A549 (cell line): ENCODE data around the gene ACSL3. TPM values are rescaled to one million over a fixed set of nuclear protein-coding genes. Genes with fewer than 3 reads are reported as not detected.

Experiments
- ATAC-seq, 2 experiments: fragments of 200-7000 bp in 1 of 2; fragments of >200 bp in 1 of 2; cut with Nextera tagmentation in 1 of 2; cut with Tn5 transposase in 1 of 2; 3 replicates each; pipeline versions ENCODE4 v1.8.0 to v1.9.1; 2018 to 2020; ENCODE audit warnings: mild to moderate bottlenecking in 1 of 2, moderate library complexity in 1 of 2
- CTCF ChIA-PET: fragments of 300-600 bp; sonication (Branson Sonifier 250); formaldehyde crosslinking; extraction: SDS; loops from one replicate; lab custom pipeline; 2021; ENCODE audit warnings: antibody characterized with exemption, inconsistent platforms; lab: Yijun Ruan, JAX
- POLR2A ChIA-PET: fragments of 350-600 bp; formaldehyde crosslinking; extraction: SDS; loops from one replicate; lab custom pipeline; 2021; ENCODE audit warnings: antibody characterized with exemption, inconsistent platforms; lab: Yijun Ruan, JAX
- DNase-seq, 2 experiments: peaks; one replicate each; pipeline versions ENCODE4 v3.0.0 to v3.0.0-alpha.2; 2011 to 2016; ENCODE audit warnings: low read depth in 1 of 2, low spot score in 1 of 2
- FAIRE-seq: peaks from 2 replicates; lab custom pipeline; 2011; peaks lifted over from hg19 to GRCh38; lab: Jason Lieb, UNC
- H3K27ac ChIP-seq, 2 experiments: fragments of >200 bp; sonication (Bioruptor Twin); formaldehyde crosslinking; 3 replicates each; pipeline ENCODE4 v1.5.1; 2016 to 2017
- H3K4me1 ChIP-seq: fragments of >200 bp; sonication (Bioruptor Twin); formaldehyde crosslinking; 3 replicates; pipeline ENCODE4 v1.6.1; 2016
- H3K4me2 ChIP-seq: fragments of >200 bp; sonication (Bioruptor Twin); formaldehyde crosslinking; 3 replicates; pipeline ENCODE4 v1.6.1; 2016
- H3K4me3 ChIP-seq: fragments of >200 bp; sonication (Bioruptor Twin); formaldehyde crosslinking; 3 replicates; pipeline ENCODE4 v1.5.1; 2016
- H3K9me3 ChIP-seq: fragments of >200 bp; sonication (Bioruptor Twin); formaldehyde crosslinking; 3 replicates; pipeline ENCODE4 v1.6.1; 2016
- BCL3 ChIP-seq: fragments of >200 bp; sonication (Bioruptor Twin); formaldehyde crosslinking; IDR thresholded peaks from 3 replicates; pipeline ENCODE4 v1.6.1; 2016
- CBX8 ChIP-seq: fragments of 200-600 bp; sonication (generic); IDR thresholded peaks from 2 replicates; pipeline ENCODE4 v1.6.1; 2016
- CHD2 ChIP-seq: fragments of 150-350 bp; IDR thresholded peaks from 2 replicates; pipeline ENCODE4 v1.6.1; 2014; ENCODE audit warnings: low read length; ENCODE audit not compliant: partially characterized antibody
- FOSB ChIP-seq: fragments of 250-450 bp; sonication (Bioruptor Pico); IDR thresholded peaks from 2 replicates; pipeline ENCODE4 v1.5.0; 2020; ENCODE audit warnings: mild to moderate bottlenecking, moderate library complexity
- FOXS1 ChIP-seq: fragments of 250-450 bp; sonication (Bioruptor Pico); IDR thresholded peaks from 2 replicates; pipeline ENCODE4 v1.5.0; 2020; ENCODE audit warnings: mild to moderate bottlenecking, moderate library complexity
- GATA3 ChIP-seq: IDR thresholded peaks from 2 replicates; pipeline ENCODE4 v1.6.1; 2012; ENCODE audit warnings: borderline replicate concordance
- HDAC2 ChIP-seq: fragments of 200-600 bp; sonication (generic); IDR thresholded peaks from 2 replicates; pipeline ENCODE4 v1.6.1; 2016
- HOXA7 ChIP-seq: fragments of 250-450 bp; sonication (Bioruptor Pico); IDR thresholded peaks from 2 replicates; pipeline ENCODE4 v1.5.0; 2020; ENCODE audit warnings: mild to moderate bottlenecking, moderate library complexity
- JUN ChIP-seq, 2 experiments: fragments of >200 bp; sonication (Bioruptor Twin); formaldehyde crosslinking; IDR thresholded peaks; 2 replicates in 1 of 2; 3 replicates in 1 of 2; pipeline ENCODE4 v1.6.1; 2016 to 2017
- JUNB ChIP-seq: fragments of >200 bp; sonication (Bioruptor Twin); formaldehyde crosslinking; IDR thresholded peaks from 2 replicates; pipeline ENCODE4 v1.6.1; 2016
- KDM1A ChIP-seq: fragments of 200-600 bp; sonication (generic); IDR thresholded peaks from 2 replicates; pipeline ENCODE4 v1.6.1; 2016; ENCODE audit warnings: low read depth, mild to moderate bottlenecking
- KDM5A ChIP-seq: fragments of 200-600 bp; sonication (generic); IDR thresholded peaks from 2 replicates; pipeline ENCODE4 v1.6.1; 2016; ENCODE audit warnings: antibody characterized with exemption, mild to moderate bottlenecking
- MAX ChIP-seq: IDR thresholded peaks from 2 replicates; pipeline ENCODE4 v1.6.1; 2012
- MYC ChIP-seq: IDR thresholded peaks from 2 replicates; pipeline ENCODE4 v1.6.1; 2012; ENCODE audit warnings: mild to moderate bottlenecking, inconsistent platforms, low read length, improper control_type of control experiment, borderline replicate concordance
- NFE2L2 ChIP-seq: fragments of 150-350 bp; conservative IDR thresholded peaks from 2 replicates; pipeline ENCODE4 v1.6.1; 2014; ENCODE audit warnings: low read length
- NPAS2 ChIP-seq: fragments of 250-450 bp; sonication (Bioruptor Pico); IDR thresholded peaks from 2 replicates; pipeline ENCODE4 v1.8.0; 2022; ENCODE audit warnings: mild to moderate bottlenecking, moderate library complexity, borderline replicate concordance
- NR3C1 ChIP-seq: fragments of >200 bp; sonication (Bioruptor Twin); formaldehyde crosslinking; IDR thresholded peaks from 3 replicates; pipeline ENCODE4 v1.6.1; 2017
- PHF8 ChIP-seq: fragments of 200-600 bp; sonication (generic); IDR thresholded peaks from 2 replicates; pipeline ENCODE4 v1.6.1; 2016; ENCODE audit warnings: low read depth, mild to moderate bottlenecking, antibody characterized with exemption, moderate library complexity, borderline replicate concordance
- RARB ChIP-seq: fragments of 250-450 bp; sonication (Bioruptor Pico); IDR thresholded peaks from 2 replicates; pipeline ENCODE4 v1.8.0; 2021; ENCODE audit warnings: mild to moderate bottlenecking, moderate library complexity
- RCOR1 ChIP-seq: fragments of 150-350 bp; IDR thresholded peaks from 2 replicates; pipeline ENCODE4 v1.6.1; 2014; ENCODE audit warnings: antibody characterized with exemption, low read length, low read depth
- RFX5 ChIP-seq: fragments of 450-650 bp; IDR thresholded peaks from 2 replicates; pipeline ENCODE4 v1.7.1; 2014; ENCODE audit warnings: antibody characterized with exemption, mild to moderate bottlenecking, moderate library complexity
- SMC3 ChIP-seq: fragments of >200 bp; sonication (Bioruptor Twin); formaldehyde crosslinking; IDR thresholded peaks from 3 replicates; pipeline ENCODE4 v1.6.1; 2018; ENCODE audit warnings: inconsistent platforms
- TFCP2L1 ChIP-seq: fragments of 250-450 bp; sonication (Bioruptor Pico); IDR thresholded peaks from 2 replicates; pipeline ENCODE4 v1.5.0; 2021; ENCODE audit warnings: mild to moderate bottlenecking
- TP53 ChIP-seq: fragments of 250-450 bp; sonication (Bioruptor Pico); IDR thresholded peaks from 2 replicates; pipeline ENCODE4 v1.5.0; 2021; ENCODE audit warnings: mild to moderate bottlenecking, moderate library complexity
- ZFP36 ChIP-seq: fragments of 450-650 bp; IDR thresholded peaks from 2 replicates; pipeline ENCODE4 v1.6.1; 2014; ENCODE audit warnings: borderline replicate concordance; ENCODE audit not compliant: partially characterized antibody
- ZNF302 ChIP-seq: fragments of 250-450 bp; sonication (Bioruptor Pico); IDR thresholded peaks from 2 replicates; pipeline ENCODE4 v1.9.0; 2021; ENCODE audit warnings: inconsistent platforms, mild to moderate bottlenecking, moderate library complexity
- ZSCAN20 ChIP-seq: fragments of 250-450 bp; sonication (Bioruptor Pico); IDR thresholded peaks from 2 replicates; pipeline ENCODE4 v1.8.0; 2022; ENCODE audit warnings: mild to moderate bottlenecking, moderate library complexity
- WGBS: methylation state at CpG from one replicate; pipeline ENCODE4 v1.1.6; 2017; ENCODE audit errors: missing lambda C conversion rate; 5-methylcytosine and 5-hydroxymethylcytosine counted together
- polyA plus RNA-seq, 4 experiments: library from polyadenylated mRNA; depleted of rRNA in 3 of 4; stranded (reverse); fragments of >200 nt; fragmentation: RNase III in 1 of 4; extraction: RNeasy Plus Mini Kit Qiagen cat#74134 plus additional on column Dnase treatment in 1 of 4; gene quantifications; 2 replicates in 3 of 4; 3 replicates in 1 of 4; pipeline ENCODE4 v1.2.3, GENCODE V29; 2011 to 2017
- TF ChIP-seq, protein P1 (sequence below): fragments of 150-350 bp; IDR thresholded peaks from 2 replicates; pipeline ENCODE4 v1.6.1; 2014; ENCODE audit warnings: low read depth, mild to moderate bottlenecking, low read length
- TF ChIP-seq, protein P2 (sequence below): fragments of 450-650 bp; IDR thresholded peaks from 2 replicates; pipeline ENCODE4 v1.6.1; 2014; ENCODE audit warnings: antibody characterized with exemption

Gene ACSL3
- polyA plus RNA-seq, 2 of the 4 experiments (the other 2 are of a cell fraction) = 142 to 160 TPM

GRCh38 chr2:222882484-222882928 lies 21.7 kb downstream of the ACSL3 start:
- no peak overlapping the region for H3K27ac ChIP-seq
- no peak overlapping the region for H3K4me3 ChIP-seq
- POLR2A ChIA-PET = no interaction called here
- DNase-seq (no peak), FAIRE-seq (no peak), ATAC-seq (no peak)
- H3K9me3 ChIP-seq = no peaks in the 10 kb centered on the region
- CTCF ChIA-PET = interaction anchor here (0.7 to 1.1 kb wide), 3 partner anchors 21 to 845 kb away, joined by 3 to 5 read pairs (median 3); no protein-coding TSS in a partner anchor
- peaks cover 66% of the 10 kb centered on the region for H3K4me1 ChIP-seq
- TF ChIP-seq NPAS2 (no peak), HOXA7 (CRISPR knock-in tag) (no peak), MAX (no peak), RARB (CRISPR knock-in tag) (no peak), ZFP36 (no peak), ZSCAN20 (CRISPR knock-in tag) (no peak), CHD2 (no peak)
- WGBS = 93% methylated on average over 6 of the region's 6 CpGs
- no peak overlapping the region for H3K4me2 ChIP-seq

DNA sequence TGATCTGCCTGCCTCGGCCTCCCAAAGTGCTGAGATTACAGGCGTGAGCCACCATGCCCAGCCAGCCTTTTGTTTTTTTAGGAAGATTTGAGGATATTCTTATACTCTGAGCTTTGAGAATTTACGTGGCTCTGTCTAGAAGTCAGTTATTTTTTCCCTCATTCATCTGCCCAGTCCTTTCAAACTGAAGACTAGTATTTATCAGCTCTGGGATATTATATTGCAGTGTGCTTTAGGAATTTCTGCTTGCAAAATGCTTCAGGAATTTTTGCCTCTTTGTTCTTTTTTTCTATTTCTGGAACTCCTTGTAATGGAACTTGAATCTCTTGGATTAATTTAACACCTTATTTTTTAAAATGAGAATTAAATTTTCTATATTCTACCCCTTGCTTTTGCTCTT lies 22.6 kb downstream of the ACSL3 start:
- TF ChIP-seq JUNB (no peak), ZFP36 (no peak), NFE2L2 (no peak), MYC (no peak), TP53 (CRISPR knock-in tag) (no peak), HDAC2 (no peak), FOXS1 (no peak), ZNF302 (CRISPR knock-in tag) (no peak), NR3C1 (no peak), FOSB (CRISPR knock-in tag) (no peak), SMC3 (no peak), RFX5 (no peak), JUN (IDR thresholded peaks at IDR 0.05) (no peak), CBX8 (no peak), KDM5A (no peak)
- CTCF ChIA-PET = interaction anchor here (0.8 to 1.4 kb wide), 3 partner anchors 16 to 193 kb away, joined by 3 to 7 read pairs (median 3); no protein-coding TSS in a partner anchor
- peaks cover 57% of the 10 kb centered on the region for H3K4me1 ChIP-seq
- DNase-seq = no peak
- FAIRE-seq = no peak
- POLR2A ChIA-PET = no interaction called here
- ATAC-seq = no peak
- no peak overlapping the region for H3K4me3 ChIP-seq
- 93% methylated on average over 3 of the region's 3 CpGs for WGBS
- no peaks in the 10 kb centered on the region for H3K9me3 ChIP-seq
- peak overlapping the region; percentile 50 for H3K4me2 ChIP-seq
- no peak overlapping the region for H3K27ac ChIP-seq

GRCh38 chr2:222884114-222884771 lies 23.4 kb downstream of the ACSL3 start:
- Histone ChIP-seq H3K9me3 (no peaks in the 10 kb centered on the region), H3K4me2 (peak overlapping the region; percentile 50), H3K4me3 (no peak overlapping the region), H3K4me1 (peaks cover 52% of the 10 kb centered on the region), H3K27ac (peak overlapping the region in 1 of 2 experiments; percentile 3; a peak in 1 of 6 replicates)
- no peak for FAIRE-seq
- ChIA-PET CTCF (interaction anchor here (0.8 to 1.5 kb wide), 3 partner anchors 15 to 193 kb away, joined by 3 to 7 read pairs (median 4); no protein-coding TSS in a partner anchor), POLR2A (no interaction called here)
- ATAC-seq = peak in 1 of 2 experiments; percentile 22; a peak in 2 of 6 replicates
- TF ChIP-seq GATA3 (no peak), TFCP2L1 (CRISPR knock-in tag) (no peak), RCOR1 (no peak), FOSB (CRISPR knock-in tag) (no peak), MYC (no peak), PHF8 (no peak), HDAC2 (no peak), RFX5 (no peak), KDM1A (no peak), BCL3 (no peak)
- TF ChIP-seq, protein P1, sequence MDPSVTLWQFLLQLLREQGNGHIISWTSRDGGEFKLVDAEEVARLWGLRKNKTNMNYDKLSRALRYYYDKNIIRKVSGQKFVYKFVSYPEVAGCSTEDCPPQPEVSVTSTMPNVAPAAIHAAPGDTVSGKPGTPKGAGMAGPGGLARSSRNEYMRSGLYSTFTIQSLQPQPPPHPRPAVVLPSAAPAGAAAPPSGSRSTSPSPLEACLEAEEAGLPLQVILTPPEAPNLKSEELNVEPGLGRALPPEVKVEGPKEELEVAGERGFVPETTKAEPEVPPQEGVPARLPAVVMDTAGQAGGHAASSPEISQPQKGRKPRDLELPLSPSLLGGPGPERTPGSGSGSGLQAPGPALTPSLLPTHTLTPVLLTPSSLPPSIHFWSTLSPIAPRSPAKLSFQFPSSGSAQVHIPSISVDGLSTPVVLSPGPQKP = no peak
- TF ChIP-seq, protein P2, sequence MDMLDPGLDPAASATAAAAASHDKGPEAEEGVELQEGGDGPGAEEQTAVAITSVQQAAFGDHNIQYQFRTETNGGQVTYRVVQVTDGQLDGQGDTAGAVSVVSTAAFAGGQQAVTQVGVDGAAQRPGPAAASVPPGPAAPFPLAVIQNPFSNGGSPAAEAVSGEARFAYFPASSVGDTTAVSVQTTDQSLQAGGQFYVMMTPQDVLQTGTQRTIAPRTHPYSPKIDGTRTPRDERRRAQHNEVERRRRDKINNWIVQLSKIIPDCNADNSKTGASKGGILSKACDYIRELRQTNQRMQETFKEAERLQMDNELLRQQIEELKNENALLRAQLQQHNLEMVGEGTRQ = no peak
- 50% methylated on average over 2 of the region's 2 CpGs for WGBS
- no peak for DNase-seq
